Parathyroid adenoma (tissue), 2 donors: ENCODE measurements around the gene MCCC1.

Experiments
- H2AFZ ChIP-seq: fragments of 300-600 bp; sonication (generic); one replicate; pipeline ENCODE4 v1.7.0; 2017; ENCODE audit warnings: antibody characterized with exemption, mild to moderate bottlenecking
- H3K27ac ChIP-seq: fragments of 300-600 bp; sonication (generic); one replicate; pipeline ENCODE4 v1.7.0; 2017
- H3K27me3 ChIP-seq: fragments of 300-600 bp; sonication (generic); one replicate; pipeline ENCODE4 v1.7.0; 2017; ENCODE audit warnings: low read length; ENCODE audit not compliant: control insufficient read depth, insufficient read depth
- H3K36me3 ChIP-seq: fragments of 300-600 bp; sonication (generic); one replicate; pipeline ENCODE4 v1.7.0; 2017; ENCODE audit warnings: low read length; ENCODE audit not compliant: control insufficient read depth, insufficient read depth
- H3K4me1 ChIP-seq: fragments of 300-600 bp; sonication (generic); one replicate; pipeline ENCODE4 v1.7.0; 2017; ENCODE audit warnings: control low read depth
- H3K4me2 ChIP-seq: fragments of 300-600 bp; sonication (generic); one replicate; pipeline ENCODE4 v1.7.0; 2017; ENCODE audit warnings: low read length
- H3K4me3 ChIP-seq: fragments of 300-600 bp; sonication (generic); one replicate; pipeline ENCODE4 v1.7.0; 2017; ENCODE audit warnings: low read depth, low read length
- H3K79me2 ChIP-seq: fragments of 300-600 bp; sonication (generic); one replicate; pipeline ENCODE4 v1.7.0; 2017; ENCODE audit warnings: control low read depth
- H3K9ac ChIP-seq: fragments of 300-600 bp; sonication (generic); one replicate; pipeline ENCODE4 v1.7.0; 2017; ENCODE audit warnings: mild to moderate bottlenecking
- H3K9me3 ChIP-seq: fragments of 300-600 bp; sonication (generic); one replicate; pipeline ENCODE4 v1.7.0; 2017; ENCODE audit warnings: low read length; ENCODE audit not compliant: control insufficient read depth
- TF ChIP-seq, protein P1 (sequence below): fragments of 300-600 bp; sonication (generic); IDR thresholded peaks from one replicate; pipeline ENCODE4 v1.7.0; 2017; ENCODE audit warnings: antibody characterized with exemption, mild to moderate bottlenecking
- donor health status: primary hyperparathyroidism.

MCCC1 gene

DNA sequence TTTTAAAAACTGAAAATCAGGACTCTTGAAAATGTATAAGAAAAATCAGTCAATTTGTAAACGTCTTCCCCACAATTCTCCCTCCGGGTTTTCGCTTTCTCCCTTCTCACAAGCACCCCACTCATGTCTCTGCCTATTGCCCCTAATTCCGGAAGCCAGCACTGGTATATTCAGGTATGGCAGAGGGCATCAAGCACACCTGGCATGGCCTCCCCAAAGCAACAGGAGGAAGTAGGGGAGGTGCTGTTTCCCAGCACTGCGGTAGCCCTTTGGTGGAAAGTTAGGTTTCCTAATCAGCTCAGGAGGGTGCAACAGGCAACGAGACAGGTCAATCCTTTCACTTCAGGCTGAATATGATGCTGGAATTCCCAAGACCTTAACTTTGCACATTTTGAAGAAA, 33.1 kb upstream of the MCCC1 start:
- H3K27me3 ChIP-seq: no peaks in the 10 kb centered on the region
- no peak overlapping the region for H3K4me3 ChIP-seq
- no peak overlapping the region for H3K4me2 ChIP-seq
- H2AFZ ChIP-seq: no peak overlapping the region
- no peaks in the 10 kb centered on the region for H3K79me2 ChIP-seq
- TF ChIP-seq, protein P1, sequence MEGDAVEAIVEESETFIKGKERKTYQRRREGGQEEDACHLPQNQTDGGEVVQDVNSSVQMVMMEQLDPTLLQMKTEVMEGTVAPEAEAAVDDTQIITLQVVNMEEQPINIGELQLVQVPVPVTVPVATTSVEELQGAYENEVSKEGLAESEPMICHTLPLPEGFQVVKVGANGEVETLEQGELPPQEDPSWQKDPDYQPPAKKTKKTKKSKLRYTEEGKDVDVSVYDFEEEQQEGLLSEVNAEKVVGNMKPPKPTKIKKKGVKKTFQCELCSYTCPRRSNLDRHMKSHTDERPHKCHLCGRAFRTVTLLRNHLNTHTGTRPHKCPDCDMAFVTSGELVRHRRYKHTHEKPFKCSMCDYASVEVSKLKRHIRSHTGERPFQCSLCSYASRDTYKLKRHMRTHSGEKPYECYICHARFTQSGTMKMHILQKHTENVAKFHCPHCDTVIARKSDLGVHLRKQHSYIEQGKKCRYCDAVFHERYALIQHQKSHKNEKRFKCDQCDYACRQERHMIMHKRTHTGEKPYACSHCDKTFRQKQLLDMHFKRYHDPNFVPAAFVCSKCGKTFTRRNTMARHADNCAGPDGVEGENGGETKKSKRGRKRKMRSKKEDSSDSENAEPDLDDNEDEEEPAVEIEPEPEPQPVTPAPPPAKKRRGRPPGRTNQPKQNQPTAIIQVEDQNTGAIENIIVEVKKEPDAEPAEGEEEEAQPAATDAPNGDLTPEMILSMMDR: no peak
- H3K4me1 ChIP-seq: no peaks in the 10 kb centered on the region
- no peak overlapping the region for H3K27ac ChIP-seq
- no peak overlapping the region for H3K9ac ChIP-seq
- H3K36me3 ChIP-seq: no peaks in the 10 kb centered on the region
- H3K9me3 ChIP-seq: no peaks in the 10 kb centered on the region

DNA sequence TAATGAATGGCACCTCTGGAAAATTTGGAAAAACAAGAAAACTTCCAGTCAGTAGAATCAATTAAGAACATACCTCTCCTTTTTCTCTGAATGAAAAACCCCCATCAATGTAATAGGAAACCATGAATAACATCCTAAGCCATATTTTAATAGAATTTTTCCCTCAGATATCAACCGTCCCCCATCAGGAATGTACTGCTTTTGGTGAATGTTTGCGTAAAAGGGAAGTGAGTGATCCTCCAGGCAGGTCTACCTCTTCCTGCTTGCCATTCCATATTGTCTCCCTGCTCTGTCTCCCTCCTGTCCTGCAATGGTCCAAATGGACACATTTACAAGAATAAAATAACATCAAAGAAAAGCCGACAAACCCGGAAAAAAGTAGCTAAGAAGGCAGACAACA, 32.4 kb upstream of the MCCC1 start:
- no peaks in the 10 kb centered on the region for H3K27me3 ChIP-seq
- no peak overlapping the region for H2AFZ ChIP-seq
- no peaks in the 10 kb centered on the region for H3K4me1 ChIP-seq
- H3K27ac ChIP-seq: no peak overlapping the region
- TF ChIP-seq, protein P1: no peak
- no peaks in the 10 kb centered on the region for H3K79me2 ChIP-seq
- no peaks in the 10 kb centered on the region for H3K9me3 ChIP-seq
- no peaks in the 10 kb centered on the region for H3K36me3 ChIP-seq
- H3K9ac ChIP-seq: no peak overlapping the region
- H3K4me3 ChIP-seq: no peak overlapping the region
- H3K4me2 ChIP-seq: no peak overlapping the region

DNA sequence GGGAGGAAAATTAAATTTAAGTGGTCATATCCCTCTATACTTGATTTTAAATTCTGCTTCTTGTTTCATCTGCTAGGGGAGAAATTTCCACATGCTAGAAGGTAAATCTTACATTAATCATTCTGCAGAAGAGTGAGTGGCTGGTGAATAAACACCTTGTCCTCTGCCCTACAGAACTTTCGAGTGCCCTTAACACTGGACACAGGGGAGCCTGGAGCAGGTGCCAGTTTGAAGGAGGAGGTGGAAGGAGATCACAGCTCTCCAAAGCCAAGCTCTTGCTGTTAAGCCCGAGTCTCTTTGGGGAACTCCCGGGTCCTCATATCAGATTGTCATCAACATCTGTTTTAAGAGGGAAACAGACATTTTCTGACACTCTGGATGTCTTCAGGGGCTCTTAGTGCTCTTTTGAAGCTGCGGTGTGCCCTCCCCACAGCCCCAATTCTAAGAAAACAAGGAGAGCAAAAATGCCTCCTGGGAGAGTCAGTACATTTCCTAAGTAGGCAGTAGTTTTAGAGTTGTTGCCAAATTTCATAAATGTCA, 32.0 kb upstream of the MCCC1 start:
- H3K9me3 ChIP-seq: no peaks in the 10 kb centered on the region
- H3K4me2 ChIP-seq: no peak overlapping the region
- no peaks in the 10 kb centered on the region for H3K27me3 ChIP-seq
- H3K9ac ChIP-seq: no peak overlapping the region
- H3K79me2 ChIP-seq: no peaks in the 10 kb centered on the region
- H3K4me3 ChIP-seq: no peak overlapping the region
- no peaks in the 10 kb centered on the region for H3K36me3 ChIP-seq
- TF ChIP-seq, protein P1: no peak
- H3K27ac ChIP-seq: no peak overlapping the region
- H3K4me1 ChIP-seq: no peaks in the 10 kb centered on the region
- H2AFZ ChIP-seq: no peak overlapping the region

DNA sequence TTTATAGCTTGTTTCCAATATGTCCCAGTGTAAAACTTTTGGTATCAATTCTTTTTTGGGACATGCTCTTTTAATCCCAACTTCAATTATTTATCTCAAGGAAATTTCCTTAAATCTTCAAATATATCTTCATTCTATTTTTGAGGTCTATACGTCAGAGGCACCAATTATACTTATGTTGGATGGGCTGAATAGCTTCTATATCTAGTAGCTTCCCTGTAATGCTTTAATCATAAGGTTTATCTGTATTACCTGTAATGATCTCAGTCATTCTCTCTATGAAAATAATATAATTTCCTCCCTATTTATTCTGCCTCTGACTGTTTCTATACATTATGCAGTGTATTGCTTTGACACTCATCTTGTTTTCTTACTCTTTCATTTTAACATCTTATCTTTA, 29.9 kb upstream of the MCCC1 start:
- no peaks in the 10 kb centered on the region for H3K36me3 ChIP-seq
- no peaks in the 10 kb centered on the region for H3K27me3 ChIP-seq
- H3K79me2 ChIP-seq: no peaks in the 10 kb centered on the region
- H2AFZ ChIP-seq: no peak overlapping the region
- TF ChIP-seq, protein P1: no peak
- H3K4me2 ChIP-seq: no peak overlapping the region
- no peaks in the 10 kb centered on the region for H3K4me1 ChIP-seq
- no peak overlapping the region for H3K27ac ChIP-seq
- no peaks in the 10 kb centered on the region for H3K9me3 ChIP-seq
- no peak overlapping the region for H3K9ac ChIP-seq
- no peak overlapping the region for H3K4me3 ChIP-seq

DNA sequence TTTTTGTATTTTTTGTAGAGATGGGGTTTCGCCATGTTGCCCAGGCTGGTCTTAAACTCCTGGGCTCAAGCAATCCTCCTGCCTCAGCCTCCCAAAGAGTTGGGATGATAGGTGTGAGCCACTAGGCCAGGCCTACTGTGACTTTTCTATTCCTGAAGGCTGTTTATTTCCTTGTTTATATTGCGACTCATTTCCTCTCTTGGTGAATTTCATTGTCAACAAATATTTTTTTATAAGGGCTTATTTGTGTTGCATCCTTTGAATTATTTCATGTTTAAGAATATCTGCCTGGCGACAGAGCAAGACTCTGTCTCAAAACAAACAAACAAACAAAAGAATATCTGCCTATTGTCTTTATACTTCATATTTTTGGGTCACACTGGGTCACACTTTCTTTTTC, 29.4 kb upstream of the MCCC1 start:
- H3K79me2 ChIP-seq: no peaks in the 10 kb centered on the region
- H3K36me3 ChIP-seq: no peaks in the 10 kb centered on the region
- no peak overlapping the region for H3K9ac ChIP-seq
- H3K9me3 ChIP-seq: no peaks in the 10 kb centered on the region
- TF ChIP-seq, protein P1: no peak
- no peak overlapping the region for H3K4me2 ChIP-seq
- H3K4me3 ChIP-seq: no peak overlapping the region
- no peak overlapping the region for H3K27ac ChIP-seq
- no peak overlapping the region for H2AFZ ChIP-seq
- H3K4me1 ChIP-seq: no peaks in the 10 kb centered on the region
- H3K27me3 ChIP-seq: no peaks in the 10 kb centered on the region
